AG08396 (cell line): Measurements from ENCODE around the gene EHBP1.

Experiments
- DNase-seq: peaks from one replicate; pipeline ENCODE4 v3.0.0; 2012; ENCODE audit warnings: low spot score, mixed read lengths

The EHBP1 gene

GRCh38 chr2:62785216-62785615 is 79.7 kb downstream of the EHBP1 start:
- no peak for DNase-seq

GRCh38 chr2:62785810-62786597 is 80.5 kb downstream of the EHBP1 start:
- no peak for DNase-seq

GRCh38 chr2:62787386-62787785 is 81.9 kb downstream of the EHBP1 start:
- DNase-seq, result peak; percentile 12

GRCh38 chr2:62789518-62789917 is 84.0 kb downstream of the EHBP1 start:
- DNase-seq, result no peak

- no peak for DNase-seq
Observed at GRCh38 chr2:62789918-62790317, 84.4 kb downstream of the EHBP1 start.

GRCh38 chr2:62792408-62792807 is 86.9 kb downstream of the EHBP1 start:
- no peak for DNase-seq

GRCh38 chr2:62793213-62793612 is 87.7 kb downstream of the EHBP1 start:
- DNase-seq, result no peak

GRCh38 chr2:62794791-62795190 is 89.3 kb downstream of the EHBP1 start:
- DNase-seq, result no peak

GRCh38 chr2:62795341-62795740 is 89.8 kb downstream of the EHBP1 start:
- no peak for DNase-seq

GRCh38 chr2:62797107-62797506 is 91.6 kb downstream of the EHBP1 start:
- DNase-seq, result no peak

GRCh38 chr2:62800618-62801017 is 95.1 kb downstream of the EHBP1 start:
- DNase-seq, result no peak

- DNase-seq, result no peak
Observed at GRCh38 chr2:62801110-62801509, 95.6 kb downstream of the EHBP1 start.

GRCh38 chr2:62801814-62802523 is 96.5 kb downstream of the EHBP1 start:
- no peak for DNase-seq

- no peak for DNase-seq
Observed at GRCh38 chr2:62803961-62804360, 98.4 kb downstream of the EHBP1 start.

GRCh38 chr2:62806231-62806630 is 100.7 kb downstream of the EHBP1 start:
- DNase-seq, result no peak

- DNase-seq, result no peak
Observed at GRCh38 chr2:62808554-62808953, 103.0 kb downstream of the EHBP1 start.

GRCh38 chr2:62811086-62811485 is 105.6 kb downstream of the EHBP1 start:
- DNase-seq, result no peak

- DNase-seq, result no peak
Observed at GRCh38 chr2:62811972-62812371, 106.5 kb downstream of the EHBP1 start.

- DNase-seq, result no peak
Observed at GRCh38 chr2:62812921-62813825, 107.7 kb downstream of the EHBP1 start.

- no peak for DNase-seq
Observed at GRCh38 chr2:62814123-62814522, 108.6 kb downstream of the EHBP1 start.

- DNase-seq, result no peak
Observed at GRCh38 chr2:62817348-62817747, 111.8 kb downstream of the EHBP1 start.

- DNase-seq, result no peak
Observed at GRCh38 chr2:62817995-62818713, 112.6 kb downstream of the EHBP1 start.
